Right hindlimb (tissue), 1 donor: ENCODE measurements around the gene PDE4B.

ENCODE experiments used
- DNase-seq: peaks from one replicate; pipeline ENCODE4 v3.0.0-alpha.2; 2018

The PDE4B gene

GRCh38 chr1:65890201-65890843 is 97.6 kb downstream of the PDE4B start:
- no peak for DNase-seq

GRCh38 chr1:65894738-65895605 is 102.3 kb downstream of the PDE4B start:
- no peak for DNase-seq

- no peak for DNase-seq
Measured at GRCh38 chr1:65896721-65897120, 104.0 kb downstream of the PDE4B start.

- no peak for DNase-seq
Measured at GRCh38 chr1:65897485-65897884, 104.8 kb downstream of the PDE4B start.

GRCh38 chr1:65904681-65905083 is 112.0 kb downstream of the PDE4B start:
- DNase-seq, result no peak

GRCh38 chr1:65910432-65910831 is 117.7 kb downstream of the PDE4B start:
- no peak for DNase-seq

GRCh38 chr1:65911679-65912078 is 119.0 kb downstream of the PDE4B start:
- no peak for DNase-seq

- no peak for DNase-seq
Measured at GRCh38 chr1:65918564-65918963, 125.9 kb downstream of the PDE4B start.

GRCh38 chr1:65921446-65921845 is 128.8 kb downstream of the PDE4B start:
- no peak for DNase-seq

GRCh38 chr1:65924471-65924870 is 131.8 kb downstream of the PDE4B start:
- no peak for DNase-seq

GRCh38 chr1:65938506-65938905 is 145.8 kb downstream of the PDE4B start:
- no peak for DNase-seq

- no peak for DNase-seq
Measured at GRCh38 chr1:65939191-65939590, 146.5 kb downstream of the PDE4B start.

- no peak for DNase-seq
Measured at GRCh38 chr1:65939636-65940035, 146.9 kb downstream of the PDE4B start.

- DNase-seq, result no peak
Measured at GRCh38 chr1:65940126-65940525, 147.4 kb downstream of the PDE4B start.

- no peak for DNase-seq
Measured at GRCh38 chr1:65942476-65942875, 149.8 kb downstream of the PDE4B start.

- DNase-seq, result no peak
Measured at GRCh38 chr1:65946376-65946775, 153.7 kb downstream of the PDE4B start.

GRCh38 chr1:65946960-65947359 is 154.3 kb downstream of the PDE4B start:
- DNase-seq, result no peak

- DNase-seq, result no peak
Measured at GRCh38 chr1:65948609-65949229, 156.0 kb downstream of the PDE4B start.

- no peak for DNase-seq
Measured at GRCh38 chr1:65949230-65949626, 156.5 kb downstream of the PDE4B start.

GRCh38 chr1:65949933-65950332 is 157.2 kb downstream of the PDE4B start:
- DNase-seq, result no peak

- no peak for DNase-seq
Measured at GRCh38 chr1:65952696-65953095, 160.0 kb downstream of the PDE4B start.

GRCh38 chr1:65953170-65953569 is 160.5 kb downstream of the PDE4B start:
- DNase-seq, result no peak

GRCh38 chr1:65955071-65955470 is 162.4 kb downstream of the PDE4B start:
- no peak for DNase-seq

- no peak for DNase-seq
Measured at GRCh38 chr1:65955503-65955902, 162.8 kb downstream of the PDE4B start.
